GM19043 (cell line): ENCODE data around the gene DCBLD1.
"Not testable (repeated sequence)": the region's sequence is repeated elsewhere in the genome, so short reads cannot be mapped to it uniquely, and the experiment has no call there.

ENCODE experiments used
- ATAC-seq: cut with Tn5 transposase; IDR thresholded peaks from one replicate; pipeline ENCODE4 v1.9.1; 2021; ENCODE audit warnings: low read depth; ENCODE audit not compliant: unreplicated experiment

Gene DCBLD1

GRCh38 chr6:117496383-117496990, 14.0 kb downstream of the DCBLD1 start:
- ATAC-seq = peak; percentile 39

GRCh38 chr6:117497237-117497636, 14.8 kb downstream of the DCBLD1 start:
- ATAC-seq = no peak

GRCh38 chr6:117498159-117498558, 15.7 kb downstream of the DCBLD1 start:
- peak; percentile 36 for ATAC-seq

- no peak for ATAC-seq
Observed at GRCh38 chr6:117501722-117502121, 19.2 kb downstream of the DCBLD1 start.

- no peak for ATAC-seq
Observed at GRCh38 chr6:117502580-117502979, 20.1 kb downstream of the DCBLD1 start.

GRCh38 chr6:117503211-117503610, 20.7 kb downstream of the DCBLD1 start:
- no peak for ATAC-seq

- ATAC-seq = no peak
Observed at GRCh38 chr6:117504478-117505144, 22.1 kb downstream of the DCBLD1 start.

GRCh38 chr6:117505311-117505710, 22.8 kb downstream of the DCBLD1 start:
- ATAC-seq = no peak

- ATAC-seq = no peak
Observed at GRCh38 chr6:117506180-117506835, 23.8 kb downstream of the DCBLD1 start.

GRCh38 chr6:117506907-117507306, 24.4 kb downstream of the DCBLD1 start:
- ATAC-seq = no peak

GRCh38 chr6:117508450-117508971, 26.0 kb downstream of the DCBLD1 start:
- ATAC-seq = no peak

GRCh38 chr6:117509021-117509420, 26.5 kb downstream of the DCBLD1 start:
- ATAC-seq = no peak

GRCh38 chr6:117512056-117512828, 29.8 kb downstream of the DCBLD1 start:
- ATAC-seq = no peak

- ATAC-seq = no peak
Observed at GRCh38 chr6:117512987-117513573, 30.6 kb downstream of the DCBLD1 start.

- ATAC-seq = no peak
Observed at GRCh38 chr6:117513778-117514365, 31.4 kb downstream of the DCBLD1 start.

GRCh38 chr6:117514655-117515054, 32.2 kb downstream of the DCBLD1 start:
- ATAC-seq = no peak

- no peak for ATAC-seq
Observed at GRCh38 chr6:117515326-117515725, 32.9 kb downstream of the DCBLD1 start.

- ATAC-seq = not testable (repeated sequence)
Observed at GRCh38 chr6:117517995-117518394, 35.5 kb downstream of the DCBLD1 start.

- no peak for ATAC-seq
Observed at GRCh38 chr6:117518870-117519269, 36.4 kb downstream of the DCBLD1 start.
